NCI-H774 (cell line): ENCODE data around the gene ZBTB18.

ENCODE experiments used
- DNase-seq: peaks from one replicate; lab custom pipeline; 2025; lab: John Stamatoyannopoulos, UW

Gene ZBTB18

GRCh38 chr1:244088161-244088560 is 37.1 kb downstream of the ZBTB18 start:
- no peak for DNase-seq

GRCh38 chr1:244089561-244089960 is 38.5 kb downstream of the ZBTB18 start:
- DNase-seq: no peak

- DNase-seq: no peak
Measured at GRCh38 chr1:244090645-244091044, 39.6 kb downstream of the ZBTB18 start.

GRCh38 chr1:244092293-244092963 is 41.3 kb downstream of the ZBTB18 start:
- no peak for DNase-seq

GRCh38 chr1:244092964-244093638 is 42.0 kb downstream of the ZBTB18 start:
- no peak for DNase-seq

- DNase-seq: no peak
Measured at GRCh38 chr1:244094880-244095528, 43.9 kb downstream of the ZBTB18 start.

GRCh38 chr1:244095529-244095911 is 44.4 kb downstream of the ZBTB18 start:
- DNase-seq: no peak

GRCh38 chr1:244096066-244096610 is 45.1 kb downstream of the ZBTB18 start:
- DNase-seq: no peak

- DNase-seq: no peak
Measured at GRCh38 chr1:244096691-244097090, 45.6 kb downstream of the ZBTB18 start.

- DNase-seq: no peak
Measured at GRCh38 chr1:244097523-244098405, 46.7 kb downstream of the ZBTB18 start.

- no peak for DNase-seq
Measured at GRCh38 chr1:244099258-244099930, 48.3 kb downstream of the ZBTB18 start.

- DNase-seq: no peak
Measured at GRCh38 chr1:244100276-244100675, 49.2 kb downstream of the ZBTB18 start.

GRCh38 chr1:244100704-244101453 is 49.8 kb downstream of the ZBTB18 start:
- DNase-seq: no peak

- no peak for DNase-seq
Measured at GRCh38 chr1:244102046-244102445, 51.0 kb downstream of the ZBTB18 start.

GRCh38 chr1:244102468-244102867 is 51.4 kb downstream of the ZBTB18 start:
- no peak for DNase-seq

GRCh38 chr1:244104309-244105060 is 53.4 kb downstream of the ZBTB18 start:
- DNase-seq: peak; percentile 42

GRCh38 chr1:244106176-244106575 is 55.1 kb downstream of the ZBTB18 start:
- DNase-seq: no peak
